Choroid plexus epithelial cell (primary cell): Measurements from ENCODE around the gene SCGB1D4.

Source experiments
- DNase-seq: peaks from one replicate; pipeline ENCODE4 v3.0.0-alpha.2; 2010; ENCODE audit warnings: low read depth
- H3K4me3 ChIP-seq: 2 replicates; pipeline ENCODE4 v1.5.1; 2011; ENCODE audit warnings: low read depth, mild to moderate bottlenecking, control low read depth, low read length, moderate library complexity
- TF ChIP-seq, protein P1 (sequence below): conservative IDR thresholded peaks from 2 replicates; pipeline ENCODE4 v1.5.1; 2011; ENCODE audit warnings: low read depth, mild to moderate bottlenecking, control low read depth, inconsistent platforms, low read length, moderate library complexity

Gene SCGB1D4

GRCh38 chr11:62315431-62315830 is 16.6 kb upstream of the SCGB1D4 start:
- no peak for DNase-seq
- no peak overlapping the region for H3K4me3 ChIP-seq
- TF ChIP-seq, protein P1, sequence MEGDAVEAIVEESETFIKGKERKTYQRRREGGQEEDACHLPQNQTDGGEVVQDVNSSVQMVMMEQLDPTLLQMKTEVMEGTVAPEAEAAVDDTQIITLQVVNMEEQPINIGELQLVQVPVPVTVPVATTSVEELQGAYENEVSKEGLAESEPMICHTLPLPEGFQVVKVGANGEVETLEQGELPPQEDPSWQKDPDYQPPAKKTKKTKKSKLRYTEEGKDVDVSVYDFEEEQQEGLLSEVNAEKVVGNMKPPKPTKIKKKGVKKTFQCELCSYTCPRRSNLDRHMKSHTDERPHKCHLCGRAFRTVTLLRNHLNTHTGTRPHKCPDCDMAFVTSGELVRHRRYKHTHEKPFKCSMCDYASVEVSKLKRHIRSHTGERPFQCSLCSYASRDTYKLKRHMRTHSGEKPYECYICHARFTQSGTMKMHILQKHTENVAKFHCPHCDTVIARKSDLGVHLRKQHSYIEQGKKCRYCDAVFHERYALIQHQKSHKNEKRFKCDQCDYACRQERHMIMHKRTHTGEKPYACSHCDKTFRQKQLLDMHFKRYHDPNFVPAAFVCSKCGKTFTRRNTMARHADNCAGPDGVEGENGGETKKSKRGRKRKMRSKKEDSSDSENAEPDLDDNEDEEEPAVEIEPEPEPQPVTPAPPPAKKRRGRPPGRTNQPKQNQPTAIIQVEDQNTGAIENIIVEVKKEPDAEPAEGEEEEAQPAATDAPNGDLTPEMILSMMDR: no peak

- DNase-seq: no peak
- TF ChIP-seq, protein P1: no peak
- no peak overlapping the region for H3K4me3 ChIP-seq
These were observed 11.1 kb upstream of the SCGB1D4 start for GRCh38 chr11:62309991-62310390.

DNA sequence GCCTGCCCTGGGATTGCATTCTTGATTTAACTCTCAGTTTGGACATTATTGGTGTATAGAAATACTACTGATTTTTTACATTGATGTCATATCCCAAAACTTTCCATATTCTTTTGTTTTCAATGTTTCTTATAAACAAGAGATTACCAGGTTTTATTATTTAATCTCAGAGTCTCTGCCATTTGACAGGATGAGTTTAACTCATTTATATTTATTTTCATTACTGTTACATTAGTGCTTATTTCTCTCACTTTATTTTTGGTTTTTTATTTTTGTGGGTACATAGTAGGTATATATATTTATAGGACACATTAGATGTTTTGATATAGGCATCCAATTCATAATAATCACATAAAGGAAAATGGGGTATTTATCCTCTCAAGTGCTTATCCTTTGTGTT is 9.1 kb upstream of the SCGB1D4 start:
- DNase-seq: no peak
- TF ChIP-seq, protein P1: no peak
- no peak overlapping the region for H3K4me3 ChIP-seq

DNA sequence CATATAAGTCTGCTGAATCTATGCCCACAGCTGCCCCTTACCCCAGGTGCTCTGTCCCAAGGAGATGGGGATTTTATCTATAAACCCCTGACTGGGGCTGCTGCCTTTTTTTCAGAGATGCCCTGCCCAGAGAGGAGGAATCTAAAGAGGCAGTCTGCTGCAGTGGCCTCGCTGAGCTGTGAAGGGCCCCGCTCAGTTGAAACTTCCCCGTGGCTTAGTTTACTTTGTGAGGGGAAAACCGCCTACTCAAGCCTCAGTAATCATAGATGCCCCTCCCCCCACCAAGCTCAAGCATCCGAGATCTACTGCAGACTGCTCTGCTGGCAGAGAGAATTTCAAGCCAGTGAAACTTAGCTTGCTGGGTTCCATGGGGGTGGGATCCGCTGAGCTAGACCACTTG is 7.4 kb upstream of the SCGB1D4 start:
- no peak overlapping the region for H3K4me3 ChIP-seq
- DNase-seq: no peak
- TF ChIP-seq, protein P1: no peak

DNA sequence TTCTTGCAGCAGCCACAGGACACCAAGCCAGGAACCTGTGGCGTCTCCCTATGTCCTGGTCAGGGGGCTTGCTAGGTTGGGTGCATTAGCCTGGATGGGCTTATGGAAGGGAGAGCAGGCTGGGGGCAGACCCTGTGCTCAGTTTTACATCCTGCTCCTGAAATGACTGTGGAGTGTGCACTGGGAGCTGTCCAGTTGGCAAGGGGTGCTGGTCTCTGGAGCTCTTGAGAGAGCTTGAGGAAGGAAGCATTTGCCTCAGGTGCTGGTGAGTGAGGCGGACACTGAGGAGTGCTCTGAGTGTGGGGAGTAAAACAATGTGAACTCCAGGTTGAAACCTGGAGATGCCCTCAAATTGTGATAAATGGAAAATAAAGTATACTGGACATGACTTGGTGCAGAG is 3.4 kb downstream of the SCGB1D4 start:
- TF ChIP-seq, protein P1: no peak
- peak; percentile 57 for DNase-seq
- H3K4me3 ChIP-seq: no peak overlapping the region

DNA sequence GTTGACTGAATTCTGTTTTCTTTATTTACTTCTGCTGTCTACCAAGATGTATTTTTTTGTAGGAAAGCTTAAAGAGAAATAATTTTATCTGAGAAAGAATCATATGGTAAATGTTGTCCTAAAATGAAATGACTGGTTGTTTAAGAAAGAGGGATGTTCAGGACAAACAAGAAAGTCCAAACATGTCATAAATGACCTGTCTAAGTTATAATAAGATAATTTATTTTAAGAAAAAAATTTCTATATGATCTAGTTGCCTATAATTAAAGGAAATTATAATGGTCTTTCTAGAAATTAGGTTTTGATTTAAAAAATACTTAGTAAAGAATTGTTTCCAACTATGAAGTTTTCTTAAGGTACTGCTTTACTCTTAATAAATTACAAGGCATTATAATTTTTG is 18.4 kb downstream of the SCGB1D4 start:
- DNase-seq: no peak
- TF ChIP-seq, protein P1: no peak
- H3K4me3 ChIP-seq: no peak overlapping the region

DNA sequence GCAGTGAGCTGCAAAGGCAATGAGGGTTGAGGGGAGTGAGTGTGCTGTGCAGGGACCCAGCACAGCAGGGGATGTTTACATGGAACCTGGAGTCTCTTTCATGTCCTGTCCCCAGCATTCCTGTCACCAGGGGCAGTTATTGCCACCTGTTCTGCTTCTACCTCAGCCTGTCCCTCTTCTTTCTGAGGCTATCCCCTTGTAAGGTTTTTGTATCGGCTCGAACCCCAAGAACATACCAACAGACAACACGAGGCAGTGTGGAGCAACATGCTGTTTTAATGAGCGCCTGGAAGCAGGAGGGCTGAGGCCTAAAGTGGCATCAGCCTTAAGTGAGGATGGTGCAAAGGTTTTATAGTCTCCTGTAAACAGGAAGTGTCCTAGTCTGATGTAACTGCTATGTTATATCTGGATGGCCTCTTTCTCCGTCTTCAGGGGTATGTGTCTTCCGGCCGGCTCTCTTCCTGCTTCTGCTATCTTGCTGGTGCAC is 25.0 kb downstream of the SCGB1D4 start:
- TF ChIP-seq, protein P1: no peak
- no peak overlapping the region for H3K4me3 ChIP-seq
- no peak for DNase-seq
